Activated T-cell treated with anti-CD3 and anti-CD28 coated beads, Interleukin-2, amount 50 U/mL, for 4 hours (primary cell): ENCODE measurements around the gene TXNRD1. TPM values are rescaled to one million over a fixed set of nuclear protein-coding genes. Genes with fewer than 3 reads are reported as not detected.

Source experiments
- ATAC-seq, 2 donors: fragments of 200-7000 bp; cut with Tn5 transposase; one replicate each; pipeline ENCODE4 v1.10.0; 2021
- DNase-seq: peaks from one replicate; pipeline ENCODE4 v3.0.0-alpha.2; 2020
- H3K27me3 Mint-ChIP-seq: one replicate; pipeline ENCODE4 v1.8.0; 2021; ENCODE audit warnings: low read depth, mixed read lengths
- H3K36me3 Mint-ChIP-seq: one replicate; pipeline ENCODE4 v1.8.0; 2022; ENCODE audit warnings: mixed read lengths; ENCODE audit not compliant: insufficient read depth
- H3K4me1 Mint-ChIP-seq: one replicate; pipeline ENCODE4 v1.8.0; 2021; ENCODE audit warnings: low read depth, mixed read lengths
- H3K4me3 Mint-ChIP-seq: one replicate; pipeline ENCODE4 v1.8.0; 2021; ENCODE audit warnings: mild to moderate bottlenecking, moderate library complexity, mixed read lengths
- H3K9me3 Mint-ChIP-seq: one replicate; pipeline ENCODE4 v1.8.0; 2021; ENCODE audit warnings: mixed read lengths
- total RNA-seq, 3 donors: library from RNA; stranded (reverse); gene quantifications; one replicate each; pipeline ENCODE4 v1.2.1, GENCODE V29; 2021

The TXNRD1 gene
- total RNA-seq, 3 donors from 2014 or later = 157 to 195 (median 162) TPM

- Mint-ChIP-seq H3K36me3 (no peaks in the 10 kb centered on the region), H3K4me1 (peaks cover 9% of the 10 kb centered on the region), H3K4me3 (no peak overlapping the region), H3K9me3 (no peaks in the 10 kb centered on the region), H3K27me3 (no peaks in the 10 kb centered on the region)
- ATAC-seq = no peak
- DNase-seq = no peak
These were observed 59.2 kb downstream of the TXNRD1 start for GRCh38 chr12:104274811-104275210.

- ATAC-seq = no peak
- H3K4me3 Mint-ChIP-seq = no peak overlapping the region
- H3K36me3 Mint-ChIP-seq = no peaks in the 10 kb centered on the region
These were observed 60.1 kb downstream of the TXNRD1 start for GRCh38 chr12:104275689-104276088.

GRCh38 chr12:104276273-104277131 lies 60.9 kb downstream of the TXNRD1 start:
- Mint-ChIP-seq H3K27me3 (no peaks in the 10 kb centered on the region), H3K36me3 (no peaks in the 10 kb centered on the region), H3K9me3 (no peaks in the 10 kb centered on the region), H3K4me3 (peak overlapping the region; percentile 50), H3K4me1 (peaks cover 12% of the 10 kb centered on the region)
- DNase-seq (no peak), ATAC-seq (no peak)

More at GRCh38 chr12:104275689-104276088, 60.1 kb downstream of the TXNRD1 start:
- Mint-ChIP-seq H3K27me3 (no peaks in the 10 kb centered on the region), H3K4me1 (peaks cover 9% of the 10 kb centered on the region), H3K9me3 (no peaks in the 10 kb centered on the region)
- DNase-seq = no peak

- no peak for ATAC-seq
These were observed 63.6 kb downstream of the TXNRD1 start for GRCh38 chr12:104279164-104279563.

GRCh38 chr12:104280111-104280510 lies 64.5 kb downstream of the TXNRD1 start:
- DNase-seq = no peak
- H3K4me3 Mint-ChIP-seq = no peak overlapping the region
- ATAC-seq = no peak
- no peaks in the 10 kb centered on the region for H3K36me3 Mint-ChIP-seq
- H3K9me3 Mint-ChIP-seq = no peaks in the 10 kb centered on the region
- H3K4me1 Mint-ChIP-seq = peaks cover 12% of the 10 kb centered on the region
- H3K27me3 Mint-ChIP-seq = no peaks in the 10 kb centered on the region

More at GRCh38 chr12:104279164-104279563, 63.6 kb downstream of the TXNRD1 start:
- Mint-ChIP-seq H3K27me3 (no peaks in the 10 kb centered on the region), H3K4me1 (peaks cover 12% of the 10 kb centered on the region), H3K36me3 (no peaks in the 10 kb centered on the region), H3K4me3 (no peak overlapping the region), H3K9me3 (no peaks in the 10 kb centered on the region)
- DNase-seq = no peak

- Mint-ChIP-seq H3K27me3 (no peaks in the 10 kb centered on the region), H3K4me3 (no peak overlapping the region), H3K36me3 (no peaks in the 10 kb centered on the region), H3K4me1 (peaks cover 15% of the 10 kb centered on the region), H3K9me3 (no peaks in the 10 kb centered on the region)
- DNase-seq (no peak), ATAC-seq (peak; percentile 88)
These were observed 65.3 kb downstream of the TXNRD1 start for GRCh38 chr12:104280717-104281458.

- Mint-ChIP-seq H3K4me1 (peaks cover 16% of the 10 kb centered on the region), H3K36me3 (no peaks in the 10 kb centered on the region), H3K9me3 (no peaks in the 10 kb centered on the region), H3K4me3 (no peak overlapping the region), H3K27me3 (no peaks in the 10 kb centered on the region)
- no peak for DNase-seq
- no peak for ATAC-seq
These were observed 66.1 kb downstream of the TXNRD1 start for GRCh38 chr12:104281636-104282035.

- H3K9me3 Mint-ChIP-seq = no peaks in the 10 kb centered on the region
- no peaks in the 10 kb centered on the region for H3K27me3 Mint-ChIP-seq
- DNase-seq = no peak
- H3K4me3 Mint-ChIP-seq = no peak overlapping the region
- ATAC-seq = no peak
- peaks cover 17% of the 10 kb centered on the region for H3K4me1 Mint-ChIP-seq
- no peaks in the 10 kb centered on the region for H3K36me3 Mint-ChIP-seq
These were observed 66.5 kb downstream of the TXNRD1 start for GRCh38 chr12:104282109-104282508.

GRCh38 chr12:104285740-104286515 lies 70.3 kb downstream of the TXNRD1 start:
- H3K4me3 Mint-ChIP-seq = peak overlapping the region; percentile 100
- no peaks in the 10 kb centered on the region for H3K9me3 Mint-ChIP-seq
- peaks cover 12% of the 10 kb centered on the region for H3K36me3 Mint-ChIP-seq
- peaks cover 25% of the 10 kb centered on the region for H3K4me1 Mint-ChIP-seq
- no peaks in the 10 kb centered on the region for H3K27me3 Mint-ChIP-seq
- ATAC-seq (no peak), DNase-seq (no peak)

GRCh38 chr12:104286516-104287482 lies 71.2 kb downstream of the TXNRD1 start:
- H3K36me3 Mint-ChIP-seq = peaks cover 12% of the 10 kb centered on the region
- H3K9me3 Mint-ChIP-seq = no peaks in the 10 kb centered on the region
- H3K4me1 Mint-ChIP-seq = peaks cover 23% of the 10 kb centered on the region
- no peaks in the 10 kb centered on the region for H3K27me3 Mint-ChIP-seq
- H3K4me3 Mint-ChIP-seq = peak overlapping the region; percentile 100
- ATAC-seq = peak; percentile 88 to 90
- peak; percentile 84 for DNase-seq

- peak overlapping the region; percentile 100 for H3K4me3 Mint-ChIP-seq
- H3K27me3 Mint-ChIP-seq = no peaks in the 10 kb centered on the region
- H3K36me3 Mint-ChIP-seq = peaks cover 24% of the 10 kb centered on the region
- DNase-seq (peak; percentile 78), ATAC-seq (peak; percentile 74)
- H3K9me3 Mint-ChIP-seq = no peaks in the 10 kb centered on the region
- peaks cover 29% of the 10 kb centered on the region for H3K4me1 Mint-ChIP-seq
These were observed 73.2 kb downstream of the TXNRD1 start for GRCh38 chr12:104288635-104289274.

- no peaks in the 10 kb centered on the region for H3K27me3 Mint-ChIP-seq
- H3K36me3 Mint-ChIP-seq = peaks cover 36% of the 10 kb centered on the region
- DNase-seq (no peak), ATAC-seq (no peak)
- peak overlapping the region; percentile 49 for H3K4me3 Mint-ChIP-seq
- no peaks in the 10 kb centered on the region for H3K9me3 Mint-ChIP-seq
- peaks cover 35% of the 10 kb centered on the region for H3K4me1 Mint-ChIP-seq
These were observed 74.7 kb downstream of the TXNRD1 start for GRCh38 chr12:104290320-104290719.

- H3K4me1 Mint-ChIP-seq = peaks cover 33% of the 10 kb centered on the region
- peaks cover 40% of the 10 kb centered on the region for H3K36me3 Mint-ChIP-seq
- no peak for ATAC-seq
These were observed 75.3 kb downstream of the TXNRD1 start for GRCh38 chr12:104290855-104291254.

More at GRCh38 chr12:104290855-104291254, 75.3 kb downstream of the TXNRD1 start:
- no peaks in the 10 kb centered on the region for H3K27me3 Mint-ChIP-seq
- H3K4me3 Mint-ChIP-seq = no peak overlapping the region
- DNase-seq = no peak
- H3K9me3 Mint-ChIP-seq = no peaks in the 10 kb centered on the region
